Liver (tissue), 3 donors: ENCODE measurements around the gene BPHL.

Experiments used
- CTCF ChIP-seq: fragments of 150-350 bp; IDR thresholded peaks from 2 replicates; pipeline ENCODE4 v1.5.1; 2017; ENCODE audit warnings: improper control_type of control experiment, low read depth, low read length; ENCODE audit not compliant: missing input control
- FOXA1 ChIP-seq: IDR thresholded peaks from 2 replicates; pipeline ENCODE4 v1.6.1; 2016; ENCODE audit warnings: antibody characterized with exemption
- FOXA2 ChIP-seq: IDR thresholded peaks from 2 replicates; pipeline ENCODE4 v1.6.1; 2016; ENCODE audit warnings: antibody characterized with exemption
- HNF4G ChIP-seq: IDR thresholded peaks from 2 replicates; pipeline ENCODE4 v1.6.1; 2016; ENCODE audit warnings: antibody characterized with exemption
- RXRA ChIP-seq, 2 donors: IDR thresholded peaks; 2 replicates each; pipeline ENCODE4 v1.6.1; 2017 to 2018; ENCODE audit warnings: antibody characterized with exemption in 2 of 2, mild to moderate bottlenecking in 1 of 2
- SP1 ChIP-seq: IDR thresholded peaks from 2 replicates; pipeline ENCODE4 v1.6.1; 2018; ENCODE audit warnings: antibody characterized with exemption, mild to moderate bottlenecking
- TAF1 ChIP-seq: conservative IDR thresholded peaks from 2 replicates; pipeline ENCODE4 v1.6.1; 2016; ENCODE audit warnings: antibody characterized with exemption, mild to moderate bottlenecking
- YY1 ChIP-seq: IDR thresholded peaks from 2 replicates; pipeline ENCODE4 v1.6.1; 2016; ENCODE audit warnings: antibody characterized with exemption, mild to moderate bottlenecking
- TF ChIP-seq, protein P1 (sequence below): IDR thresholded peaks from 2 replicates; pipeline ENCODE4 v1.6.1; 2016; ENCODE audit warnings: antibody characterized with exemption, mild to moderate bottlenecking
- TF ChIP-seq, protein P2 (sequence below): IDR thresholded peaks from 2 replicates; pipeline ENCODE4 v1.6.1; 2016; ENCODE audit warnings: antibody characterized with exemption
- TF ChIP-seq, protein P3 (sequence below): IDR thresholded peaks from 2 replicates; pipeline ENCODE4 v1.6.1; 2016; ENCODE audit warnings: antibody characterized with exemption
- donor health status: healthy.
- donor health status: healthy.

DNA sequence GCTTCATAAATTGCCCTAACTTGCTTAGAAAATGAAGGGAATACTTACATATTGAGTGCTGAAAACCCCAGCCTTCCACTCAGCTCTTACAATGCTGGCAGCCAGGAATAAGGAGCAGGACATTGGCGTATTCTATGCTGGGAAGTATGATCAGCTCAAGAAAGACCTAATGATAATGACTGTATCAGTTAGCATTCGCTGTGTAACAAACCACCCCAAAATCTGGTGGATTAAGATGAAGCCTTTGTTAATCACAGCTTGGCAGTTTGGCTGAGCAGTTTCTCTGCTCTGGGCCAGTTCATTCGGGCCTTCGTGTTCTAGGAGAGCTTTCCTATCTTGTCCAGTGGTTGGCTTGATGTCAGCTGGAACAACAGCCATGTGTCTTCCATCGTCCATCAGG lies 72.3 kb downstream of the BPHL start:
- TF ChIP-seq CTCF (no peak), TAF1 (no peak), SP1 (no peak), FOXA1 (no peak), YY1 (no peak), RXRA (IDR thresholded peaks at IDR 0.05) (no peak), FOXA2 (no peak), HNF4G (no peak)
- TF ChIP-seq, protein P1, sequence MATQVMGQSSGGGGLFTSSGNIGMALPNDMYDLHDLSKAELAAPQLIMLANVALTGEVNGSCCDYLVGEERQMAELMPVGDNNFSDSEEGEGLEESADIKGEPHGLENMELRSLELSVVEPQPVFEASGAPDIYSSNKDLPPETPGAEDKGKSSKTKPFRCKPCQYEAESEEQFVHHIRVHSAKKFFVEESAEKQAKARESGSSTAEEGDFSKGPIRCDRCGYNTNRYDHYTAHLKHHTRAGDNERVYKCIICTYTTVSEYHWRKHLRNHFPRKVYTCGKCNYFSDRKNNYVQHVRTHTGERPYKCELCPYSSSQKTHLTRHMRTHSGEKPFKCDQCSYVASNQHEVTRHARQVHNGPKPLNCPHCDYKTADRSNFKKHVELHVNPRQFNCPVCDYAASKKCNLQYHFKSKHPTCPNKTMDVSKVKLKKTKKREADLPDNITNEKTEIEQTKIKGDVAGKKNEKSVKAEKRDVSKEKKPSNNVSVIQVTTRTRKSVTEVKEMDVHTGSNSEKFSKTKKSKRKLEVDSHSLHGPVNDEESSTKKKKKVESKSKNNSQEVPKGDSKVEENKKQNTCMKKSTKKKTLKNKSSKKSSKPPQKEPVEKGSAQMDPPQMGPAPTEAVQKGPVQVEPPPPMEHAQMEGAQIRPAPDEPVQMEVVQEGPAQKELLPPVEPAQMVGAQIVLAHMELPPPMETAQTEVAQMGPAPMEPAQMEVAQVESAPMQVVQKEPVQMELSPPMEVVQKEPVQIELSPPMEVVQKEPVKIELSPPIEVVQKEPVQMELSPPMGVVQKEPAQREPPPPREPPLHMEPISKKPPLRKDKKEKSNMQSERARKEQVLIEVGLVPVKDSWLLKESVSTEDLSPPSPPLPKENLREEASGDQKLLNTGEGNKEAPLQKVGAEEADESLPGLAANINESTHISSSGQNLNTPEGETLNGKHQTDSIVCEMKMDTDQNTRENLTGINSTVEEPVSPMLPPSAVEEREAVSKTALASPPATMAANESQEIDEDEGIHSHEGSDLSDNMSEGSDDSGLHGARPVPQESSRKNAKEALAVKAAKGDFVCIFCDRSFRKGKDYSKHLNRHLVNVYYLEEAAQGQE = no peak
- TF ChIP-seq, protein P2, sequence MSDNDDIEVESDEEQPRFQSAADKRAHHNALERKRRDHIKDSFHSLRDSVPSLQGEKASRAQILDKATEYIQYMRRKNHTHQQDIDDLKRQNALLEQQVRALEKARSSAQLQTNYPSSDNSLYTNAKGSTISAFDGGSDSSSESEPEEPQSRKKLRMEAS = no peak
- TF ChIP-seq, protein P3, sequence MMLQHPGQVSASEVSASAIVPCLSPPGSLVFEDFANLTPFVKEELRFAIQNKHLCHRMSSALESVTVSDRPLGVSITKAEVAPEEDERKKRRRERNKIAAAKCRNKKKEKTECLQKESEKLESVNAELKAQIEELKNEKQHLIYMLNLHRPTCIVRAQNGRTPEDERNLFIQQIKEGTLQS = no peak
